OCI-LY7 (cell line): ENCODE measurements around the gene FKBP15. TPM values are rescaled to one million over a fixed set of nuclear protein-coding genes. Genes with fewer than 3 reads are reported as not detected.

Experiments used
- BruUV-seq: library from RNA; stranded (reverse); fragments of 400-500 nt; replicated peaks from 2 replicates; lab custom pipeline; 2021; lab: Mats Ljungman, UMichigan
- CTCF ChIA-PET: fragments of 300-600 bp; sonication (Branson Sonifier 250); formaldehyde crosslinking; loops from one replicate; lab custom pipeline; 2022; ENCODE audit warnings: antibody characterized with exemption; ENCODE audit not compliant: unreplicated experiment; lab: Charles Lee
- POLR2A ChIA-PET: fragments of 300-600 bp; sonication (Branson Sonifier 250); formaldehyde crosslinking; loops from one replicate; lab custom pipeline; 2022; ENCODE audit warnings: antibody characterized with exemption; lab: Charles Lee
- DNase-seq: peaks from one replicate; pipeline ENCODE4 v3.0.0-alpha.2; 2015; ENCODE audit warnings: low spot score
- H2AFZ ChIP-seq: fragments of 200-600 bp; sonication (generic), shearing (Covaris generic); 2 replicates; pipeline ENCODE4 v1.6.1; 2014; ENCODE audit warnings: mild to moderate bottlenecking, antibody characterized with exemption, low read length, moderate library complexity
- H3K27ac ChIP-seq: fragments of 200-600 bp; sonication (generic); 2 replicates; pipeline ENCODE4 v1.5.1; 2014; ENCODE audit warnings: mixed run types, low read depth, mild to moderate bottlenecking, moderate library complexity, low read length, inconsistent platforms; ENCODE audit not compliant: poor library complexity, severe bottlenecking
- H3K36me3 ChIP-seq: fragments of 200-600 bp; sonication (generic); 2 replicates; pipeline ENCODE4 v1.6.1; 2014; ENCODE audit warnings: mild to moderate bottlenecking, antibody characterized with exemption, low read length, moderate library complexity, mixed read lengths; ENCODE audit not compliant: insufficient read depth
- H3K4me1 ChIP-seq: fragments of 200-600 bp; sonication (generic); 2 replicates; pipeline ENCODE4 v1.5.1; 2014; ENCODE audit warnings: mild to moderate bottlenecking, low read length; ENCODE audit not compliant: insufficient read depth, poor library complexity, severe bottlenecking
- H3K4me2 ChIP-seq: fragments of 200-600 bp; sonication (generic); 2 replicates; pipeline ENCODE4 v1.6.1; 2014; ENCODE audit warnings: mild to moderate bottlenecking, low read length
- H3K4me3 ChIP-seq: fragments of 200-600 bp; sonication (generic); 2 replicates; pipeline ENCODE4 v1.5.1; 2014; ENCODE audit warnings: mild to moderate bottlenecking, low read depth, low read length; ENCODE audit not compliant: poor library complexity, severe bottlenecking
- H3K79me2 ChIP-seq: fragments of 200-600 bp; sonication (generic); 2 replicates; pipeline ENCODE4 v1.6.1; 2016; ENCODE audit warnings: low read depth, mild to moderate bottlenecking, low read length, moderate library complexity, mixed read lengths; ENCODE audit not compliant: insufficient read depth
- H3K9me2 ChIP-seq: fragments of 200-600 bp; sonication (generic); 2 replicates; pipeline ENCODE4 v1.6.1; 2016; ENCODE audit warnings: mild to moderate bottlenecking, low read length, mixed read lengths; ENCODE audit not compliant: insufficient read depth
- H3K9me3 ChIP-seq: fragments of 200-600 bp; sonication (generic); 2 replicates; pipeline ENCODE4 v1.6.1; 2014; ENCODE audit warnings: mild to moderate bottlenecking, mixed run types, low read length, mixed read lengths
- H4K20me1 ChIP-seq: fragments of 200-600 bp; sonication (generic); 2 replicates; pipeline ENCODE4 v1.6.1; 2014; ENCODE audit warnings: mild to moderate bottlenecking, antibody characterized with exemption, low read length, moderate library complexity, mixed read lengths; ENCODE audit not compliant: insufficient read depth
- EZH2phosphoT487 ChIP-seq: fragments of 200-600 bp; sonication (generic); IDR thresholded peaks from 2 replicates; pipeline ENCODE4 v1.6.1; 2018; ENCODE audit warnings: low read depth, borderline replicate concordance, mild to moderate bottlenecking, mixed run types, antibody characterized with exemption, low read length, moderate library complexity, mixed read lengths
- intact Hi-C: fragments of 100-400 bp; cut with micrococcal nuclease; formaldehyde crosslinking; loops from one replicate; pipeline ENCODE4 v1.10.0; 2022; ENCODE audit not compliant: unreplicated experiment
- total RNA-seq, 2 experiments: library from RNA; depleted of rRNA in 1 of 2; stranded (reverse); fragments of >200 nt in 1 of 2; shearing (Covaris generic) in 1 of 2; gene quantifications; 2 replicates each; pipeline ENCODE4 v1.2.3, GENCODE V29; 2014 to 2022
- TF ChIP-seq, protein P1 (sequence below): fragments of 200-600 bp; sonication (generic); conservative IDR thresholded peaks from 2 replicates; pipeline ENCODE4 v1.5.1; 2014; ENCODE audit warnings: mild to moderate bottlenecking, antibody characterized with exemption, low read length, moderate library complexity, mixed read lengths

FKBP15 gene
- total RNA-seq, 2 experiments from 2014 or later, result 39.9 to 58.0 TPM

GRCh38 chr9:113215132-113215531 lies 5.9 kb downstream of the FKBP15 start:
- Histone ChIP-seq H3K27ac (no peak overlapping the region), H4K20me1 (peaks cover 17% of the 10 kb centered on the region; the same call in 1 of the 2 replicates), H3K4me1 (peaks cover 32% of the 10 kb centered on the region), H3K4me2 (no peak overlapping the region), H2AFZ (no peak overlapping the region), H3K9me2 (no peaks in the 10 kb centered on the region), H3K79me2 (peaks cover 82% of the 10 kb centered on the region), H3K4me3 (no peak overlapping the region), H3K9me3 (no peaks in the 10 kb centered on the region), H3K36me3 (peaks cover 72% of the 10 kb centered on the region)
- CTCF ChIA-PET, result no interaction called here
- intact Hi-C loops, result no loop called here
- POLR2A ChIA-PET, result interaction anchor here (0.7 kb wide), 1 partner anchor 15 kb away, joined by 3 read pairs; no protein-coding TSS in a partner anchor
- TF ChIP-seq EZH2phosphoT487, result no peak
- TF ChIP-seq, protein P1, sequence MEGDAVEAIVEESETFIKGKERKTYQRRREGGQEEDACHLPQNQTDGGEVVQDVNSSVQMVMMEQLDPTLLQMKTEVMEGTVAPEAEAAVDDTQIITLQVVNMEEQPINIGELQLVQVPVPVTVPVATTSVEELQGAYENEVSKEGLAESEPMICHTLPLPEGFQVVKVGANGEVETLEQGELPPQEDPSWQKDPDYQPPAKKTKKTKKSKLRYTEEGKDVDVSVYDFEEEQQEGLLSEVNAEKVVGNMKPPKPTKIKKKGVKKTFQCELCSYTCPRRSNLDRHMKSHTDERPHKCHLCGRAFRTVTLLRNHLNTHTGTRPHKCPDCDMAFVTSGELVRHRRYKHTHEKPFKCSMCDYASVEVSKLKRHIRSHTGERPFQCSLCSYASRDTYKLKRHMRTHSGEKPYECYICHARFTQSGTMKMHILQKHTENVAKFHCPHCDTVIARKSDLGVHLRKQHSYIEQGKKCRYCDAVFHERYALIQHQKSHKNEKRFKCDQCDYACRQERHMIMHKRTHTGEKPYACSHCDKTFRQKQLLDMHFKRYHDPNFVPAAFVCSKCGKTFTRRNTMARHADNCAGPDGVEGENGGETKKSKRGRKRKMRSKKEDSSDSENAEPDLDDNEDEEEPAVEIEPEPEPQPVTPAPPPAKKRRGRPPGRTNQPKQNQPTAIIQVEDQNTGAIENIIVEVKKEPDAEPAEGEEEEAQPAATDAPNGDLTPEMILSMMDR, result no peak
- no peak for DNase-seq
- BruUV-seq, result no TSS peak

DNA sequence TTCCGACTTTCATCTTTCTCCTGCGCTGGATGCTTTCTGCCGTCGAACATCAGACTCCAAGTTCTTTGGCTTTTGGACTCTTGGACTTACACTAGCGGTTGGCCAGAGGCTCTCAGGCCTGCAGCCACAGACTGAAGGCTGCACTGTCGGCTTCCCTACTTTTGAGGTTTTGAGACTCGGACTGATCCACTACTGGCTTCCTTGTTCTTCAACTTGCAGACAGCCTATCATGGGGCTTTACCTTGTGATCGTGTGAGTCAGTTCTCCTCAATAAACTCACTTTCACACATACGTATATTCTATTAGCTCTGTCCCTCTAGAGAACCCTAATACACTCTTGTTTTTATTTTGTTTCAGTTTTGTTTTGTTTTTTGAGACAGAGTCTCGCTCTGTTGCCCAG lies 10.3 kb downstream of the FKBP15 start:
- Histone ChIP-seq H3K9me3 (no peaks in the 10 kb centered on the region), H4K20me1 (no peaks in the 10 kb centered on the region), H3K4me1 (peaks cover 6% of the 10 kb centered on the region), H3K27ac (no peak overlapping the region), H3K36me3 (peaks cover 90% of the 10 kb centered on the region), H3K4me2 (no peak overlapping the region), H3K79me2 (peaks cover 39% of the 10 kb centered on the region), H2AFZ (no peak overlapping the region), H3K9me2 (no peaks in the 10 kb centered on the region), H3K4me3 (no peak overlapping the region)
- TF ChIP-seq, protein P1, result no peak
- TF ChIP-seq EZH2phosphoT487, result no peak
- POLR2A ChIA-PET, result interaction anchor here (0.6 kb wide), 1 partner anchor 10 kb away, joined by 3 read pairs; the partner anchor contains the start of genes FKBP15 and SLC31A1
- BruUV-seq, result no TSS peak
- DNase-seq, result no peak
- CTCF ChIA-PET, result no interaction called here
- intact Hi-C loops, result no loop called here

- Histone ChIP-seq H3K36me3 (peaks cover 97% of the 10 kb centered on the region), H2AFZ (no peak overlapping the region), H3K9me3 (no peaks in the 10 kb centered on the region; the same call in 1 of the 2 replicates), H3K27ac (no peak overlapping the region), H3K4me1 (no peaks in the 10 kb centered on the region), H3K4me2 (no peak overlapping the region), H3K4me3 (no peak overlapping the region), H3K9me2 (no peaks in the 10 kb centered on the region), H4K20me1 (0 out of 2 replicates have a peak, but pooled peaks cover 4% of the 10 kb centered on the region), H3K79me2 (0 out of 2 replicates have a peak, but pooled peaks cover 5% of the 10 kb centered on the region)
- POLR2A ChIA-PET, result interaction anchor here (0.6 to 1.0 kb wide), 5 partner anchors 9 to 39 kb away, joined by 3 to 4 read pairs (median 3); no protein-coding TSS in a partner anchor
- intact Hi-C loops, result loop anchor here (5.0 kb wide), 1 partner anchor 34 kb away; no protein-coding TSS in a partner anchor
- TF ChIP-seq EZH2phosphoT487, result no peak
- TF ChIP-seq, protein P1, result no peak
- CTCF ChIA-PET, result no interaction called here
- no peak for DNase-seq
- BruUV-seq, result no TSS peak
Observed at GRCh38 chr9:113205861-113206260, 15.2 kb downstream of the FKBP15 start.
